Muscle layer of colon (tissue), 2 donors: ENCODE measurements around the gene CRPPA.
"Not testable (repeated sequence)": the region's sequence is repeated elsewhere in the genome, so short reads cannot be mapped to it uniquely, and the experiment has no call there.

Experiments used
- H3K27ac ChIP-seq: one replicate; pipeline ENCODE4 v1.7.0; 2013; ENCODE audit warnings: low read depth, mild to moderate bottlenecking, low read length, moderate library complexity
- H3K27me3 ChIP-seq, 2 donors: one replicate each; pipeline ENCODE4 v1.7.0; 2013; ENCODE audit warnings: low read length in 2 of 2, mild to moderate bottlenecking in 2 of 2; ENCODE audit not compliant: insufficient read depth in 2 of 2, control insufficient read depth in 1 of 2
- H3K36me3 ChIP-seq: one replicate; pipeline ENCODE4 v1.7.0; 2013; ENCODE audit warnings: mild to moderate bottlenecking, low read length; ENCODE audit not compliant: insufficient read depth
- H3K4me1 ChIP-seq: one replicate; pipeline ENCODE4 v1.7.0; 2013; ENCODE audit warnings: mild to moderate bottlenecking, low read length; ENCODE audit not compliant: insufficient read depth
- H3K4me3 ChIP-seq, 2 donors: one replicate each; pipeline ENCODE4 v1.7.0; 2013; ENCODE audit warnings: low read length in 2 of 2, low read depth in 1 of 2, mild to moderate bottlenecking in 1 of 2, moderate library complexity in 1 of 2
- H3K9ac ChIP-seq: one replicate; pipeline ENCODE4 v1.7.0; 2013; ENCODE audit warnings: low read length
- H3K9me3 ChIP-seq: one replicate; pipeline ENCODE4 v1.7.0; 2013; ENCODE audit warnings: mild to moderate bottlenecking, low read length
- donor health status: abdominal sarcoma.
- donor health status: Adenocarcinoma of cecum.

The CRPPA gene

DNA sequence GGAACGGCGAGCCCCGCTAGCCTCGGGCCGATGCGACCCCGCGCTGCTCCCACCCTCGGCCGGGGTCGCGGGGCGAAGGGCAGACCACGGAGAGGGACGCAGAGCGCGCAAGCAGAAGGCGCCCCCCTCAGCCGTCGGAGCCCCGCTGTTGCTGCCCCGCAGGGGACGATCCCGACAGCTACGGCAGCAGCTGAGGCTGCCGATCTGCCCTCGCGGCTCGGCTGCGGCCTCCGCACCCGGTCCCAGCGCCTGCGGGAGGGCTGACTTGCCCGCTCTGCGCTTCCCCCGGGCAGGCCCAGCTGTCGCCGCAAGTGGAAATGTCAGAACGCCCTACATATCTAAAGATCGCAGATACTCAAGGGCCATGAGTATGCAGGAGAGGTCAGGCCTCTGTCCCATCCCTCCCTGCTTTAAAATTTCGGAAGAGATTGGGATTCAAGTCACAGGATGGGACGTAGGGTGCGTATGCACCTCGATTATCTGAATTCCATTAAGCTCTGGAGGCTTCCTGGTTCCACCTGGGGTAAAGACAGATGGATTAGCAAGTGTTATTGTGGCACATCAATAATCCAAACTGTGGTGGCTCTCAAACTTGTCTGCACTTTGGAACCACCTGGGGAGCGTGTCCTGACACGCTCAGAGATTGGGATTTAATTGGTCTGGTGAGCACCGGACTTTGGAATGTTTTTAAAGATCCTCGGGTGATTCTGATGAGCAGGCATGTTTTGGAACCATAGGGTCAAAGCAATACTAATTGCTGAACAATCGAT is at the start of gene CRPPA:
TSS of gene CRPPA (minus strand) at position 206 of the 770 bp plus-strand sequence. CDS start 216 bp downstream, outside the sequence.
- H3K36me3 ChIP-seq = no peaks in the 10 kb centered on the region

GRCh38 chr7:16465469-16466361 is 44.4 kb upstream of the CRPPA start, which contains the start of gene SOSTDC1:
Gene SOSTDC1, minus strand, starts transcription at chr7:16465738. Its CDS starts 70 bp downstream, at chr7:16465668.
- peak within 1 kb of the TSS; percentile 47 for H3K9ac ChIP-seq
- no peaks in the 10 kb centered on the region for H3K27me3 ChIP-seq
- H3K4me1 ChIP-seq = no peaks in the 10 kb centered on the region
- H3K36me3 ChIP-seq = no peaks in the 10 kb centered on the region
- H3K9me3 ChIP-seq = no peaks in the 10 kb centered on the region
- H3K4me3 ChIP-seq = peak within 1 kb of the TSS; percentile 36 to 47
- peak within 1 kb of the TSS; percentile 70 for H3K27ac ChIP-seq

More for the DNA sequence above, at the start of gene CRPPA:
- H3K4me1 ChIP-seq = peaks cover 24% of the 10 kb centered on the region
- H3K9me3 ChIP-seq = no peaks in the 10 kb centered on the region
- peak within 1 kb of the TSS; percentile 94 for H3K27ac ChIP-seq
- H3K9ac ChIP-seq = peak within 1 kb of the TSS; percentile 59
- no peaks in the 10 kb centered on the region for H3K27me3 ChIP-seq
- H3K4me3 ChIP-seq = peak within 1 kb of the TSS; percentile 47 to 65

DNA sequence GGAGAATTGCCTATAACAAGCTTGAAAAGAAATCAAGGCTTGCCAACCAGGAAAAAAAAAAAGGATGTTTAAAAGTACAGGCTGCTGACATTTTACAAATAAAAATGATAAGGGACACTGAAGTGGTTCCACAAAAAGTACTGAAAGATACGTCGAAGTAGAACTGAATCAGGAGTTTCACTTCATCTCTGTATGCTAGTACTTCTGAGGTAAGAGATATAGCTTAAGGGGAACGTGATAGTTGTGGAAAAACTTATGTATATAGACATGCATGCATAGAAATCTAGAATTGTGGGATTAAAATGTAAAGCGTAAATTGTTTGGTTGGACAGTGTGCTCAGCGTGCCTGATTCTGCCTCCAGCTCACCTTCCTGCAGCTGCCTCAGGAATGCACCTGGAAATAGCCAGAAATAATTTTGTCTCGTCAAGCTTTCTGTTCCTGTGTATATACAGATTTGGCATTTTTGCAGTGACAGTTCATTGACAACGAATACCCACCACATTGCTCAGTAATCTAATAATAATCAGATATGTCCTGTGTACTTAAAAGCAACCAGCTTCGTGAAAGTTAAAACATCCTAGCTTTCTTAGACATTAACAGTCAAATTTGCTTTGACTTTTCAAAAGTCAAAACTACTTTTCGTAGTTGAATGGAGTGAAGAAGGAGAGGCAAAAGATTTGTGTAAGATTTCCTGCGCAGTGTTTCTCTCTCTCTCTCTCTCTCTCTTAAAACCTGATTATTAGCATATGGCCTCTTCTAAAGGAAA is 42.8 kb upstream of the CRPPA start:
- peak overlapping the region; percentile 47 for H3K9ac ChIP-seq
- no peaks in the 10 kb centered on the region for H3K4me1 ChIP-seq
- H3K27me3 ChIP-seq = no peaks in the 10 kb centered on the region
- no peak overlapping the region for H3K27ac ChIP-seq
- H3K9me3 ChIP-seq = no peaks in the 10 kb centered on the region
- H3K4me3 ChIP-seq = peak overlapping the region; percentile 22 to 47
- no peaks in the 10 kb centered on the region for H3K36me3 ChIP-seq

DNA sequence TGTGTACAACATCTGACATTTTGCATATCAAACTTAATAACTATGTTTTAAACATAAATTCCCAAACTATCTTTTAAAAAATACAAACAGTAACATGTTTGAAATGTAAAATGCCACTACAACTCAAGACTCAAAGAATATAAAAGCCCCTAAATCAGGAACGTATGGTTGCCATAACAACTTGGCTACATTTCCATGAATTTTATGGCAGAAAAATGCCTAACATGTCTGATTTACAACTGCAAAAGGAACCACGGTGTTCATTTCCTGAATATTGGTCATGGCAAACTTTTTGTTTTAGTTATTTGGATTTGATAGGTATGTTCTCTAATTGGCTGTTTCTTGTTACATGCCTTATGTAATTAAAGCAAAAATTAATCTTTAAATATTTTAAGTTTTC is 42.2 kb upstream of the CRPPA start:
- Histone ChIP-seq H3K36me3 (no peaks in the 10 kb centered on the region), H3K4me1 (no peaks in the 10 kb centered on the region), H3K27me3 (no peaks in the 10 kb centered on the region), H3K27ac (no peak overlapping the region), H3K4me3 (peak overlapping the region in 1 of 2 donors; percentile 47), H3K9me3 (no peaks in the 10 kb centered on the region), H3K9ac (no peak overlapping the region)

- H3K9ac ChIP-seq = no peak overlapping the region
- H3K9me3 ChIP-seq = no peaks in the 10 kb centered on the region
- no peaks in the 10 kb centered on the region for H3K4me1 ChIP-seq
- no peaks in the 10 kb centered on the region for H3K27me3 ChIP-seq
- H3K4me3 ChIP-seq = no peak overlapping the region
- no peaks in the 10 kb centered on the region for H3K36me3 ChIP-seq
- H3K27ac ChIP-seq = no peak overlapping the region
Observed at GRCh38 chr7:16462431-16462889, 41.1 kb upstream of the CRPPA start.

DNA sequence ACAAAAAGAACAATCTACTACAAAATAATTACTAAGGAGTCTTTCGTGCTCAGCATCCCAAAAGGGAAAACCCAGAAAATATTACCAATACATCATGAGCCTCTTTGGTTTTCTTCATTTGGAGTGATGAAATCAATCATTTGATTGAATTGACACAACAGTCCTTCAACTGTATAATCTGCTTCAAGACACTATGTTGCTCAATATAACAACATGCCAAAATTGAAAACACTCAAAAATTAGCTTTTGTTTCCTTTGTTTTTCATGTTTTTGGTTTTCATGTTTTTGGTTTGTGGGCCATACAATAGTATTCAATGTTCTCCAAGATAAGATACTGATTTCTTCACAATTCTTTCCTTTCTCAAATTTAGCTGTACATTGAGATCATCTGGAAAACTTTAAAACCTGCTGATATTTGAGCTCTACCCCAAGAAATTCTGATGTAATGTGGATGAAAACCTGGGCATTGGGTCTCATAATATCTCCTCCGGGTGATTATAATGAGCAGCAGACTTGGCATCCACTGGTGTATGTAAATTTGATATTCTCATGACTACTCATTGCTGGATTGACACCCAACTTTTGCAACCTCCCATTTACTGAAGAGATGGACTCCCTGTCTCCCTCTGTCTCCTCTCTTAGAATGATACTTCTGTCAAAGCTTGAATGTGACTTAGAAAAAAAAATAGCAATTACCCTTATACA is 39.6 kb upstream of the CRPPA start:
- Histone ChIP-seq H3K4me1 (no peaks in the 10 kb centered on the region), H3K27ac (no peak overlapping the region), H3K27me3 (no peaks in the 10 kb centered on the region), H3K9me3 (no peaks in the 10 kb centered on the region), H3K4me3 (no peak overlapping the region), H3K9ac (no peak overlapping the region), H3K36me3 (no peaks in the 10 kb centered on the region)

DNA sequence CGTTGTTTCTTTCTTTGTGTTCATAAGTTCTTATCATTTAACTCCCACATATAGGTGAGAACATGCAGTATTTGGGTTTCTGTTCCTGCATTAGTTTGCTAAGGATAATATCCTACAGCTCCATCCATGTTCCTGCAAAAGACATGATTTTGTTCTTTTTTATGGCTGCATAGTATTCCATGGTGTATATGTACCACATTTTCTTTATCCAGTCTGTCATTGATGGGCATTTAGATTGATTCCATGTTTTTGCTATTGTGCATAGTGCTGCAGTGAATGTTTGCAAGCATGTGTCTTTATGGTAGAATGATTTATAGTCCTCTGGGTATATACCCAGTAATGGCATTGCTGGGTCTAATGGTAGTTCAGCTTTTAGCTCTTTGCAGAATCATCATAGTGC is 35.0 kb upstream of the CRPPA start:
- not testable (repeated sequence) for H3K36me3 ChIP-seq, H3K9ac ChIP-seq, H3K9me3 ChIP-seq, H3K4me3 ChIP-seq, H3K4me1 ChIP-seq, H3K27me3 ChIP-seq, H3K27ac ChIP-seq

DNA sequence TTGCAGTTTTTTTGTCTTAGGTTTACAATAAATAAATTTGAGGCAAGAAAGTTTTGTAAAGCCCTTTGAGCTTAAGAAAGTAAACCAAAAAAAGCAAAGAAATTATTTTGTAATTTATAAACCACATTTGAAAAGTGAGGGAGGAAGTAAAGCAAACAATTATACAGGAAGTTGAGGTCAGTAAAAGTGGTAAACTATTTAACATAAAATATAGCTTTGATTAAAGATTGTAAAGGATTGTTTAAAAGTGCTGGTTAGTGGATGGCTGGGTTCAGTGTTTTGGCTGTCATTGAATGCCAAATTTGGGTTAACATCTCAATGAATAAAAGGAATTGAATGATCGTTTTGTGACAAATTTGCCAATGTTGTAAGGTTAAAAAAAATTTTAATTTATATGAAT is 34.3 kb upstream of the CRPPA start:
- Histone ChIP-seq H3K27ac (no peak overlapping the region), H3K9me3 (no peaks in the 10 kb centered on the region), H3K27me3 (no peaks in the 10 kb centered on the region), H3K4me3 (no peak overlapping the region), H3K36me3 (no peaks in the 10 kb centered on the region), H3K4me1 (no peaks in the 10 kb centered on the region), H3K9ac (no peak overlapping the region)

GRCh38 chr7:16450366-16450765 is 29.0 kb upstream of the CRPPA start:
- no peak overlapping the region for H3K27ac ChIP-seq
- H3K4me1 ChIP-seq = peaks cover 13% of the 10 kb centered on the region
- no peak overlapping the region for H3K4me3 ChIP-seq
- no peak overlapping the region for H3K9ac ChIP-seq
- H3K9me3 ChIP-seq = no peaks in the 10 kb centered on the region
- H3K27me3 ChIP-seq = no peaks in the 10 kb centered on the region
- H3K36me3 ChIP-seq = no peaks in the 10 kb centered on the region

- H3K36me3 ChIP-seq = no peaks in the 10 kb centered on the region
- H3K4me1 ChIP-seq = peaks cover 13% of the 10 kb centered on the region
- no peaks in the 10 kb centered on the region for H3K27me3 ChIP-seq
- no peak overlapping the region for H3K27ac ChIP-seq
- H3K4me3 ChIP-seq = no peak overlapping the region
- no peaks in the 10 kb centered on the region for H3K9me3 ChIP-seq
- H3K9ac ChIP-seq = no peak overlapping the region
Observed at GRCh38 chr7:16447876-16448275, 26.5 kb upstream of the CRPPA start.
